ENCODE data around the gene VAX1.
"Not testable (repeated sequence)": the region's sequence is repeated elsewhere in the genome, so short reads cannot be mapped to it uniquely, and the experiment has no call there.

Gene VAX1

GRCh38 chr10:117134306-117135025 lies 3.6 kb downstream of the VAX1 start:
- no peak for DNase-seq

- DNase-seq = no peak
Measured at GRCh38 chr10:117134056-117134305, 4.1 kb downstream of the VAX1 start.

DNA sequence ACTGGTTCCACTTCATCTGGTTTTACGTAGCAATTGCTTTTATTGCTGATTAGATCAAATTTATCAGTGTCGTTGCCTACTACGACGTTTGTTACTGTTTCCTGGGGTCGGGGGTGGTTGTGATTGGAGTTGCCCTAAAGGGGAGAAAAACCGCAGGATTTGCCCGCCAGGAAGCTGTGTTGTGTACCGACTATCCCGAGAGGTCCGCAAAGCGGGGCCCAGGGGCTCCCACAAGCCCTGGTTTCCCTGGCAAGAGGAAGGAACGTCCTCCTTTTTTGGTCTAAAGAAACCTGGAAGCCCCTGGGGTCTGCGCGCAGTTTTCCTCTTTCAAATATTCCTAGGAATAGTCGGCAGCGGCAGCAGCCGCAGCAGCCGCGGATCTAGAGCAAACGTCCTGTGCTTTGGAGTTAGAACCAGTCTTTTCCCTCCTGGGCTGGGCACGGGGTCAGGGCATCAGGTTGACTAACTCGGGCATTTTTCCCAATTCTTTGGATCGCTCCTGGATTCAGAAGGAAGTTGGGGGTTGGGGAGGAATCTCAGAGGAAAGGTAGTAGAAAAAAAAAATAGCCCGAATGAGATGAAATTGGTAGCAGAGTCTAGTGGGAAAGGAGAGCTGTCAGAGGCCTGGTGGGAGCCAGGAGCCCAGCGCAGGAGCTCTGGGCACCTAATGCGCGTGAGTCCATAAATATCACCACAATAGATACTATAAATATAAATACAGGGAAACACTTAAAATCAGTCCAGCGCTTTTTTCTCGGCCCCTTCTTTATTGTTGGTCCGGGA lies 4.6 kb downstream of the VAX1 start:
- DNase-seq = no peak

DNA sequence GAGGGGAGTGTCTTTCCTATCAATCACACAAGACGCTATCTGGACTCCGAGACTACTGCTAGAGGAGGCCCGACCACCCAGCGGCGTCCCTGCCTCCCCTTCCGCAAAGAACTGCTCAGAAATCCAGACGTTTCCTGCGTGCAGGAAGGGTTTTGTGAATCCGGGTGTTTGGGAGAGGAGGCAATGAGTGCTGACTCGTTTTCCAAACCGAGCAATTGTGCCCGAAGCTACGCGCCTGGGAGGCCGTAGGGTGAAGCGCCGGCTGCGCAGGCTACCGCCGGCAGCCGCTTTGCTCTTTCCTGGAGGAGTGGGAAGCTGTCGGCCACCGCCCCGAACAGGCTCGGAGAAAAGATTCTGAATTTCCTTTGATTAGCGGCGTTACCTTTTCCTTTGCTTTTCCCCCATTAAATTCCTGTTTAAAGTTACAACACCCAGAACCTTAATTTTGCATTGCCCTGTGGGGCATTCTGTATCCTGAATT lies 5.3 kb downstream of the VAX1 start:
- DNase-seq = no peak

DNA sequence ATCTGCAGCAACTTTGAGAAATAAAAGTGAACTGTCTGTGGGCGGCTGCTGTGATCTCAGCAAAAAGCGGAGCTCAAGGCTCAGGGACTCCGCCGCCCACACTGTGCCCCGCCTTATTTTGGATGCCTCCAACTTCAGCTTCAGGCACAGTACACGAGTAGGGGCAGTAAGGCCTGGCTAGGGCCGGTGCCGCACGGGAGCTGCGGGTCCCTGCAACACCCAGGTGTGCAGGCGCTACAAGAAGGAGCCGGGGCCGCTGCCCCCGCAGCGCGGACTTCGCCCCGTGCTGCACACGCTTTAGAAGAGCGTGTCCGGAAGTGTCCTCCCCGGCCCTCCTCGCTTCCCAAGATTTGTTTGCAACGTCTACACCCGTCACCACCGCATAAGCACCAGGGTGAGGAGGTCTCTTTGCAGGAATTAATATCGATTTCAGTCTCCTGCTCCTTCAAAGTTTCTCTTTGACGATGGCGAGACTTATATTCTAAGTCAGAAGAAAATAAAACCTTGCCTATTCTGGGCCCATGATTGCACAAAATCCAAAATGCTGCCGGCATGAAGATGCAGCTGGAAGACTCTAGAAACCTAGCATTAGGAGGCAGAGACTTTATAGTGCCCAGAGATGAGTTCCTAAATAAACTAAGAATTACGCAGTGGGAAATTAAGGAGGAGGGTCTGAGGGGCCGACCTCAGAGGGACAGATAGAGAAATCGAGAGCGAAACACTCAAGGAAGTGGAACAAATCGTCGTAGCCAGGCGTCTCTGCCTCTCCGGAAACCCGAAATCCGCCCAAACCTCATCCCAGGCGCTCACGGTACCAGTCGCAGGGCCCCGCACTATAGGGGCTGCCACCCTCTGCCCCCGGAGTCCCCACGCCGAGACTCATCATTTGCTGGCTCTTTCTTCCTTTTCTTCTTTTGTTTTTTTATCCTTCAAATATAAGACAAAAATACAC lies 6.4 kb downstream of the VAX1 start:
- no peak for DNase-seq

DNA sequence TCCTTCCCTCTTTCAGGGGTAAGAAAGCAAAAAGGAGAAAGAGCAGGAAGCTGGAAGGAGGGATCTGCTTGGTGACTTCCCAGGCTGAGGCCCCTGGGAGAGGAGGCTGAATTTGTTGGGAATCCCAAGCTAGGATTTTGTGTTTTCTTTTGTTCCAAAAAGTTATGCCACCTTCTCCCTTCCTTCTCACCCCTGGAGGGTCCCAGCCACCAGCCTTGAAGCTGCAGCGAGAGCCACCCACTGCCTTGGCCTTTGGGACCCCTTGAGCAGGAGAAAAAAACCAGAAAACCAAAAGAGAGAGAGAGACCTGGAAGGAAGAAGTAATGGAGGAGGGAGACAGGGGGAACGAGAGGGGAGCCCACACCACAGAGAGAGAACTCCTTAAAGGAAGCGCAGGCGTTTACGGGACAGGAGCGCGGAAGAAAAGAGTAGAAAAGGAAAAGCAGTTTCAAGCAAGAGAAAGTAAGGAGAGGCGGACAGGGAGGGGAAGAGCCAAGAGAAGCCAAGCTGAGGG lies 7.2 kb downstream of the VAX1 start:
- DNase-seq = no peak

DNA sequence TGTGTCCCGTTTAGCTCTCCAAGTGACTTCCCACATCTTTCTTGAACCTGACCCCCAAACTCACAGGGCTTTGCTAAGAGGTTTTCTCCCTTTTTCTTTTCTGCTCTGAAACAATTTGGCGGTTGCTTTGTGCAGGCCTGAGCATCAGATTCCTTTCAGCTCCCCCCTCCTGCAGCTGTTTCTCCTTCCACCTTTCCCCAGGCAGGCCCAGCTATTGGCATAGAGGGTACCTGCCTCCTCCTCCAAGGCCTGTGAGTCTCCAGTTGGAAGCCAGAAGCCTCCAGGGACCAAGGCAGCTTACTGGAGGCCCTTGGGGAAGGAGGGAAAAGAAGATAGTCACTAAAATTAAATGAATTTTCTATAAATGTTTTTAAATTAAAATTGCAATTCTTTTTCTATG lies 7.7 kb downstream of the VAX1 start:
- DNase-seq = no peak

- not testable (repeated sequence) for DNase-seq
Measured at GRCh38 chr10:117126645-117127044, 11.4 kb downstream of the VAX1 start.

DNA sequence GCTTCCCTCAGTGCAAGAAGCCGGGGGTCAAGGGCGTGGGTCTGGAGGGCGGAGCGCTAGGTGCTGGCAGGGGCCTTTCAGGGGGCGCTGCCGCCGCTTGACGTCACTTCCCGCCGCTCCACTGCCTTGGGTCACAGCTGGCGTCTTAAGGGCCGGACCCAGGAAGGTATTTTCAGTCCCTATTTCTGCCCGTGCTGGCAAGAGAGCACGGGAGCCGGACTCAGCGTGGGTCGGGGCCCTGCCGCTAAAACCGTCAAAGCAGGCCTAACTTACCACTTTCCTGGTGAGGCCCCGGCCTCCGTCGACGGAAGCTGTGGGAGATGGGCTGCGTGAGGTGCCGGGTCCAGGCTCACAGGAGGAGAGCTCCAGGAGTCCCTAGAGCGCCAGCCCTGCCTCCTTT lies 12.0 kb downstream of the VAX1 start:
- DNase-seq = no peak

DNA sequence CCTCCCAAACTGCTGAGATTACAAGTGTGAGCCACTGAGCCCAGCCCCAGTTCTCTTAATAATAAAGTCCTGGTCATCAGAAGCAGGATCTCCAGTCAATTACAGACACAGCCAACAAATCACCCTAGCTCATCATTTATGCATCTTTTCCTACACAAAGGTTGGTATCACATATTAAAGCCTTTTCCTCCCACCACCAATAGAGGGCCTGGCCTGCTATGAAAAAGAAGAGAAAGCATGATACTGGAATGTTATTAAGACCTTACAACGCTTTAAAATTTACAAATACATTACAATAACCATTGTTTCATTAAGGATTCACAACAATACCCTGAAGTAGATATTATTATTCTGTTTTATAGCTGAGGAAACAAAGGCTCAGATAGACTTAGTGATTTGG lies 25.9 kb downstream of the VAX1 start:
- DNase-seq = no peak

- no peak for DNase-seq
Measured at GRCh38 chr10:117107238-117107637, 30.8 kb downstream of the VAX1 start.

DNA sequence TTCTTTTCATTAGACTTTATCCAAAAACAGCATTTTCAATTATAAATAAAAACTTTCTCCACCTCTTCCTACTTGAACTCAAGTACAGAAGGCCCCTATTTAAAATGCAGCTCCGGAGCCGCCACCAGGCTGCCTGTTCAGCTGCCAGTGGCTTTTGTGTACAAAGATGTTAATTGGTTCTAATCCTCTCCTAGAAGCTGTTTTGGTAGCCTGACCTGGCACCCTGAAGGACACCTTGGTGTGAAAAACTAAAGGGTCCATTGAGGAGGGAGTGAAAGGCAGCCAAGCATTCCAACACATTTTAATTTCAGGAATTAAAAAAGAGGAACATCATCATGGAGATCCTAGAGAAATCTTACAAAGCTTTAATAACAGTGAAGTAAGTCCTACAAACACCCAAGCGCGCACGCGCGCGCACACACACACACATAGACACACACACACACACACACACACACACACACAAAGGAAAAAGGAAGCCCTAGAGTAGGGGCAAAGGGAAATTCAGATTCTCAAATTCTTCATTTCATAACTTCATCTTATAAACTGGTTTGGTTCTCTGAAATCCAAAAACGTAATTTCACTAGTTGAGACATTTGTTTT lies 41.4 kb downstream of the VAX1 start:
- DNase-seq = no peak

DNA sequence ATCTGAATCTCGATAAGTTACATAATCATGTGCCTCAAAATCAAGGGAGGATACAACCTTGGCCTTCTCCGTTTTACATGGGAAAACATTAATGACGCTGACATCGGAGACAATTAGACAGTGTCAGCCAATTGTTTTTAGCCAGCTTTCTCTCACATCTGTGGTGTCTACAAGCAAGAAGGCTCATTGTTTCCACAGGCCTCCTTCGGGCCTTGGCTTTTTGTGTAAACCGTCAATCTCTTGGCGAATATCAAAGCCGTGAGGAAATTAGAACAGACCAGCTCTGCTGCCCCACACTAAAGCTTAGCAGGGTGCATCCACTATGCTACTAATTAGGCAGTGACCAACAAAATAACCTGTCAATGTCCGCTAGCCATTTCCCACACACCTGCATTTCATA lies 43.2 kb downstream of the VAX1 start:
- DNase-seq = no peak

GRCh38 chr10:117092386-117092785 lies 45.7 kb downstream of the VAX1 start:
- DNase-seq = no peak

DNA sequence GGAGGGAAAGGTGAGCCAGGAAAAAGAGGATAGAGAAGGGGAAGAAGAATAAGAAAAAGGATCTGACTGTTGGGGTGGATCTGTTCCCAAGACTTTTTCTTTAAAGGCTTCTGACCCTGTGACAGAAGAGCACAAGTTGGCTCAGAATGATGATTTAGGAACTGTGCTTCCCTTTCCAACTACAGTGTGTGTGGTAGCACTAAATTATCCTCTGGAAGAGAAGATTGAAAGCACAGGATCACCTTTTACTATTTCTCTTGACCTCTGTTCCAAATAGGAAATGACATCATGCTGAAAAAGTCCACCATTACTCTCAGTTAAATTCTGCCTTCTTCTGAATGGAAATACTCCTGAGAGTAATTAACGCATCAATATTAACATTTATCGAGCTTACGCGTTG lies 47.2 kb downstream of the VAX1 start:
- DNase-seq = no peak

GRCh38 chr10:117087521-117087920 lies 50.5 kb downstream of the VAX1 start:
- no peak for DNase-seq

GRCh38 chr10:117086546-117086945 lies 51.5 kb downstream of the VAX1 start:
- no peak for DNase-seq

GRCh38 chr10:117084421-117085246 lies 53.4 kb downstream of the VAX1 start:
- DNase-seq = not testable (repeated sequence)
